ENCODE data around the gene CNKSR3.

- TF ChIP-seq, protein P1, sequence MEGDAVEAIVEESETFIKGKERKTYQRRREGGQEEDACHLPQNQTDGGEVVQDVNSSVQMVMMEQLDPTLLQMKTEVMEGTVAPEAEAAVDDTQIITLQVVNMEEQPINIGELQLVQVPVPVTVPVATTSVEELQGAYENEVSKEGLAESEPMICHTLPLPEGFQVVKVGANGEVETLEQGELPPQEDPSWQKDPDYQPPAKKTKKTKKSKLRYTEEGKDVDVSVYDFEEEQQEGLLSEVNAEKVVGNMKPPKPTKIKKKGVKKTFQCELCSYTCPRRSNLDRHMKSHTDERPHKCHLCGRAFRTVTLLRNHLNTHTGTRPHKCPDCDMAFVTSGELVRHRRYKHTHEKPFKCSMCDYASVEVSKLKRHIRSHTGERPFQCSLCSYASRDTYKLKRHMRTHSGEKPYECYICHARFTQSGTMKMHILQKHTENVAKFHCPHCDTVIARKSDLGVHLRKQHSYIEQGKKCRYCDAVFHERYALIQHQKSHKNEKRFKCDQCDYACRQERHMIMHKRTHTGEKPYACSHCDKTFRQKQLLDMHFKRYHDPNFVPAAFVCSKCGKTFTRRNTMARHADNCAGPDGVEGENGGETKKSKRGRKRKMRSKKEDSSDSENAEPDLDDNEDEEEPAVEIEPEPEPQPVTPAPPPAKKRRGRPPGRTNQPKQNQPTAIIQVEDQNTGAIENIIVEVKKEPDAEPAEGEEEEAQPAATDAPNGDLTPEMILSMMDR (IDR thresholded peaks at IDR 0.05), result no peak
- TF ChIP-seq POLR2A (IDR thresholded peaks at IDR 0.05), result no peak
- TF ChIP-seq EP300 (IDR thresholded peaks at IDR 0.05), result no peak
These were observed 127.2 kb downstream of the CNKSR3 start for GRCh38 chr6:154383273-154383672.
